DND-41 (cell line): ENCODE data around the gene CBLN1.

ENCODE experiments used
- ATAC-seq: fragments of 200-7000 bp; cut with Tn5 transposase; 3 replicates; pipeline ENCODE4 v1.9.1; 2021; ENCODE audit warnings: low read depth; ENCODE audit not compliant: insufficient read depth
- DNase-seq: peaks from one replicate; pipeline ENCODE4 v3.0.0-alpha.2; 2020
- H2AFZ ChIP-seq: 2 replicates; pipeline ENCODE4 v1.6.0; 2012; ENCODE audit warnings: low read depth, low read length
- H3K27ac ChIP-seq: 2 replicates; pipeline ENCODE4 v1.5.1; 2012; ENCODE audit warnings: low read length, inconsistent platforms
- H3K27me3 ChIP-seq: fragments of 200-600 bp; sonication (generic); 2 replicates; pipeline ENCODE4 v1.6.0; 2012; ENCODE audit warnings: low read length, mild to moderate bottlenecking, inconsistent platforms; ENCODE audit not compliant: insufficient read depth, poor library complexity
- H3K36me3 ChIP-seq: 2 replicates; pipeline ENCODE4 v1.5.1; 2012; ENCODE audit warnings: low read length, inconsistent platforms; ENCODE audit not compliant: insufficient read depth
- H3K4me1 ChIP-seq: 2 replicates; pipeline ENCODE4 v1.5.1; 2012; ENCODE audit warnings: mild to moderate bottlenecking, low read length; ENCODE audit not compliant: insufficient read depth
- H3K4me2 ChIP-seq: 2 replicates; pipeline ENCODE4 v1.6.0; 2012; ENCODE audit warnings: mild to moderate bottlenecking, moderate library complexity, low read length, inconsistent platforms; ENCODE audit not compliant: insufficient read depth
- H3K4me3 ChIP-seq, 2 experiments: fragments of 200-600 bp in 1 of 2; shearing (Covaris generic) in 1 of 2; 2 replicates each; pipeline ENCODE4 v1.5.1; 2012 to 2016; ENCODE audit warnings: inconsistent platforms in 2 of 2, low read length in 2 of 2, mild to moderate bottlenecking in 2 of 2, low read depth in 1 of 2, moderate library complexity in 1 of 2
- H3K79me2 ChIP-seq: 2 replicates; pipeline ENCODE4 v1.6.0; 2012; ENCODE audit warnings: low read length, inconsistent platforms; ENCODE audit not compliant: insufficient read depth
- H3K9ac ChIP-seq: 2 replicates; pipeline ENCODE4 v1.6.0; 2012; ENCODE audit warnings: low read depth, mild to moderate bottlenecking, inconsistent platforms, low read length, moderate library complexity
- H3K9me3 ChIP-seq: 2 replicates; pipeline ENCODE4 v1.5.1; 2012; ENCODE audit warnings: low read length, moderate library complexity, mild to moderate bottlenecking, inconsistent platforms; ENCODE audit not compliant: insufficient read depth, severe bottlenecking
- H4K20me1 ChIP-seq: 2 replicates; pipeline ENCODE4 v1.6.0; 2012; ENCODE audit warnings: low read length; ENCODE audit not compliant: insufficient read depth
- EZH2 ChIP-seq: IDR thresholded peaks from 3 replicates; pipeline ENCODE4 v1.6.1; 2012; ENCODE audit warnings: borderline replicate concordance, low read depth, mild to moderate bottlenecking, moderate library complexity, low read length, inconsistent platforms; ENCODE audit not compliant: severe bottlenecking
- TF ChIP-seq, protein P1 (sequence below): IDR thresholded peaks from 2 replicates; pipeline ENCODE4 v1.5.1; 2012; ENCODE audit warnings: borderline replicate concordance, low read length, moderate library complexity, mild to moderate bottlenecking; ENCODE audit not compliant: poor library complexity, severe bottlenecking; ENCODE audit errors: extremely low read depth

Gene CBLN1

GRCh38 chr16:49281480-49281842, at the start of gene CBLN1:
Gene CBLN1, minus strand, starts transcription at chr16:49281838. Its CDS starts 373 bp downstream, at chr16:49281465.
- no peak within 1 kb of the TSS for H3K27ac ChIP-seq

GRCh38 chr16:49330562-49331201, 49.0 kb upstream of the CBLN1 start:
- Histone ChIP-seq H4K20me1 (no peaks in the 10 kb centered on the region), H3K36me3 (no peaks in the 10 kb centered on the region), H3K4me1 (no peaks in the 10 kb centered on the region), H3K79me2 (no peaks in the 10 kb centered on the region), H3K4me2 (no peak overlapping the region), H3K4me3 (no peak overlapping the region), H3K9ac (no peak overlapping the region), H2AFZ (no peak overlapping the region), H3K27ac (no peak overlapping the region), H3K9me3 (no peaks in the 10 kb centered on the region), H3K27me3 (no peaks in the 10 kb centered on the region)
- TF ChIP-seq, protein P1, sequence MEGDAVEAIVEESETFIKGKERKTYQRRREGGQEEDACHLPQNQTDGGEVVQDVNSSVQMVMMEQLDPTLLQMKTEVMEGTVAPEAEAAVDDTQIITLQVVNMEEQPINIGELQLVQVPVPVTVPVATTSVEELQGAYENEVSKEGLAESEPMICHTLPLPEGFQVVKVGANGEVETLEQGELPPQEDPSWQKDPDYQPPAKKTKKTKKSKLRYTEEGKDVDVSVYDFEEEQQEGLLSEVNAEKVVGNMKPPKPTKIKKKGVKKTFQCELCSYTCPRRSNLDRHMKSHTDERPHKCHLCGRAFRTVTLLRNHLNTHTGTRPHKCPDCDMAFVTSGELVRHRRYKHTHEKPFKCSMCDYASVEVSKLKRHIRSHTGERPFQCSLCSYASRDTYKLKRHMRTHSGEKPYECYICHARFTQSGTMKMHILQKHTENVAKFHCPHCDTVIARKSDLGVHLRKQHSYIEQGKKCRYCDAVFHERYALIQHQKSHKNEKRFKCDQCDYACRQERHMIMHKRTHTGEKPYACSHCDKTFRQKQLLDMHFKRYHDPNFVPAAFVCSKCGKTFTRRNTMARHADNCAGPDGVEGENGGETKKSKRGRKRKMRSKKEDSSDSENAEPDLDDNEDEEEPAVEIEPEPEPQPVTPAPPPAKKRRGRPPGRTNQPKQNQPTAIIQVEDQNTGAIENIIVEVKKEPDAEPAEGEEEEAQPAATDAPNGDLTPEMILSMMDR = peak; percentile 4
- no peak for TF ChIP-seq EZH2
- DNase-seq (no peak), ATAC-seq (no peak)

More at GRCh38 chr16:49281480-49281842, at the start of gene CBLN1:
- ATAC-seq (no peak), DNase-seq (no peak)
- no peaks in the 10 kb centered on the region for H3K36me3 ChIP-seq
- H2AFZ ChIP-seq = no peak within 1 kb of the TSS
- no peaks in the 10 kb centered on the region for H3K79me2 ChIP-seq
- no peak within 1 kb of the TSS for H3K4me3 ChIP-seq
- H3K9ac ChIP-seq = no peak within 1 kb of the TSS
- H4K20me1 ChIP-seq = no peaks in the 10 kb centered on the region
- TF ChIP-seq, protein P1 = no peak
- TF ChIP-seq EZH2 = no peak
- no peak within 1 kb of the TSS for H3K4me2 ChIP-seq
- no peaks in the 10 kb centered on the region for H3K4me1 ChIP-seq
- H3K9me3 ChIP-seq = no peaks in the 10 kb centered on the region
- no peaks in the 10 kb centered on the region for H3K27me3 ChIP-seq

- no peak overlapping the region for H3K4me2 ChIP-seq
- H2AFZ ChIP-seq = no peak overlapping the region
- no peak overlapping the region for H3K4me3 ChIP-seq
- no peak for DNase-seq
- TF ChIP-seq EZH2 = no peak
- TF ChIP-seq, protein P1 = no peak
- no peaks in the 10 kb centered on the region for H3K79me2 ChIP-seq
- ATAC-seq = no peak
- no peaks in the 10 kb centered on the region for H3K27me3 ChIP-seq
- H3K4me1 ChIP-seq = no peaks in the 10 kb centered on the region
- H3K36me3 ChIP-seq = no peaks in the 10 kb centered on the region
- H3K27ac ChIP-seq = no peak overlapping the region
- no peaks in the 10 kb centered on the region for H4K20me1 ChIP-seq
- no peaks in the 10 kb centered on the region for H3K9me3 ChIP-seq
- H3K9ac ChIP-seq = no peak overlapping the region
Measured at GRCh38 chr16:49328325-49328724, 46.7 kb upstream of the CBLN1 start.
